ENCODE data around the gene PGR. TPM values are rescaled to one million over a fixed set of nuclear protein-coding genes. Genes with fewer than 3 reads are reported as not detected.

Gene PGR
- total RNA-seq, 1 experiment from 2014 or later: not detected

GRCh38 chr11:101049123-101049522 lies 80.5 kb downstream of the PGR start:
- no peak overlapping the region for H2AFZ ChIP-seq (ENCODE audit: low read length)
- peak; percentile 94 for DNase-seq

GRCh38 chr11:101048479-101048878 lies 81.1 kb downstream of the PGR start:
- intact Hi-C loops (cut with micrococcal nuclease): no loop called here
- TF ChIP-seq CTCF (conservative IDR thresholded peaks at IDR 0.05; ENCODE audit: low read depth, low read length): no peak
- TF ChIP-seq EZH2phosphoT487 (IDR thresholded peaks at IDR 0.05; ENCODE audit: borderline replicate concordance, low read length): no peak
- TF ChIP-seq EZH2 (IDR thresholded peaks at IDR 0.05; ENCODE audit: low read length, unreplicated experiment): no peak
- Histone ChIP-seq H3F3A (ENCODE audit: low read length, unreplicated experiment) (no peaks in the 10 kb centered on the region), H3K9me2 (replicated peaks; ENCODE audit: low read length) (no peaks in the 10 kb centered on the region), H3K27me3 (ENCODE audit: low read length) (peaks cover 31% of the 10 kb centered on the region), H3K9ac (ENCODE audit: low read length) (no peak overlapping the region), H3K4me2 (ENCODE audit: low read length) (no peak overlapping the region), H3K36me3 (ENCODE audit: low read depth, low read length) (no peaks in the 10 kb centered on the region), H3K4me1 (ENCODE audit: insufficient read depth, low read length) (no peaks in the 10 kb centered on the region), H2AFZ (ENCODE audit: low read length) (no peak overlapping the region), H4K20me1 (ENCODE audit: low read length) (no peaks in the 10 kb centered on the region), H3K4me3 (ENCODE audit: low read length) (no peak overlapping the region), H3K27ac (ENCODE audit: low read length) (no peak overlapping the region), H3K79me2 (ENCODE audit: low read length) (no peaks in the 10 kb centered on the region), H3K9me3 (ENCODE audit: low read length) (no peaks in the 10 kb centered on the region)
- no TSS peak for BruUV-seq (replicated peaks)
- CTCF ChIA-PET: no interaction called here
- no peak for ATAC-seq
- POLR2A ChIA-PET (ENCODE audit: unreplicated experiment): no interaction called here
- DNase-seq: peak; percentile 61

More at GRCh38 chr11:101049123-101049522, 80.5 kb downstream of the PGR start:
- Histone ChIP-seq H3K9me2 (replicated peaks; ENCODE audit: low read length) (no peaks in the 10 kb centered on the region), H3K4me1 (ENCODE audit: insufficient read depth, low read length) (no peaks in the 10 kb centered on the region), H3K4me3 (ENCODE audit: low read length) (no peak overlapping the region), H3K4me2 (ENCODE audit: low read length) (no peak overlapping the region), H3K9me3 (ENCODE audit: low read length) (no peaks in the 10 kb centered on the region), H3K79me2 (ENCODE audit: low read length) (no peaks in the 10 kb centered on the region), H3K9ac (ENCODE audit: low read length) (no peak overlapping the region), H3K27ac (ENCODE audit: low read length) (no peak overlapping the region), H3K27me3 (ENCODE audit: low read length) (peaks cover 28% of the 10 kb centered on the region), H3K36me3 (ENCODE audit: low read depth, low read length) (no peaks in the 10 kb centered on the region), H4K20me1 (ENCODE audit: low read length) (no peaks in the 10 kb centered on the region), H3F3A (ENCODE audit: low read length, unreplicated experiment) (no peaks in the 10 kb centered on the region)
- intact Hi-C loops (cut with micrococcal nuclease): no loop called here
- CTCF ChIA-PET: no interaction called here
- BruUV-seq (replicated peaks): no TSS peak
- POLR2A ChIA-PET (ENCODE audit: unreplicated experiment): no interaction called here
- TF ChIP-seq CTCF (conservative IDR thresholded peaks at IDR 0.05; ENCODE audit: low read depth, low read length): peak; percentile 35; the same call in 1 of the 2 replicates
- no peak for TF ChIP-seq EZH2phosphoT487 (IDR thresholded peaks at IDR 0.05; ENCODE audit: borderline replicate concordance, low read length)
- ATAC-seq: peak; percentile 86

GRCh38 chr11:101046947-101047346 lies 82.7 kb downstream of the PGR start:
- no peaks in the 10 kb centered on the region for H3K36me3 ChIP-seq (ENCODE audit: low read depth, low read length)
- TF ChIP-seq CTCF (conservative IDR thresholded peaks at IDR 0.05; ENCODE audit: low read depth, low read length) (no peak), EZH2 (IDR thresholded peaks at IDR 0.05; ENCODE audit: low read length, unreplicated experiment) (no peak), EZH2phosphoT487 (IDR thresholded peaks at IDR 0.05; ENCODE audit: borderline replicate concordance, low read length) (no peak)
- H3K9ac ChIP-seq (ENCODE audit: low read length): no peak overlapping the region
- POLR2A ChIA-PET (ENCODE audit: unreplicated experiment): no interaction called here
- no peaks in the 10 kb centered on the region for H4K20me1 ChIP-seq (ENCODE audit: low read length)
- no peaks in the 10 kb centered on the region for H3F3A ChIP-seq (ENCODE audit: low read length, unreplicated experiment)
- H3K79me2 ChIP-seq (ENCODE audit: low read length): no peaks in the 10 kb centered on the region
- no TSS peak for BruUV-seq (replicated peaks)
- H3K4me2 ChIP-seq (ENCODE audit: low read length): no peak overlapping the region
- H3K27me3 ChIP-seq (ENCODE audit: low read length): peaks cover 32% of the 10 kb centered on the region
- H3K4me3 ChIP-seq (ENCODE audit: low read length): no peak overlapping the region
- intact Hi-C loops (cut with micrococcal nuclease): no loop called here
- ATAC-seq (no peak), DNase-seq (no peak)
- H3K9me2 ChIP-seq (replicated peaks; ENCODE audit: low read length): no peaks in the 10 kb centered on the region
- H3K4me1 ChIP-seq (ENCODE audit: insufficient read depth, low read length): no peaks in the 10 kb centered on the region
- no peak overlapping the region for H3K27ac ChIP-seq (ENCODE audit: low read length)
- H2AFZ ChIP-seq (ENCODE audit: low read length): no peak overlapping the region
- CTCF ChIA-PET: no interaction called here
- H3K9me3 ChIP-seq (ENCODE audit: low read length): no peaks in the 10 kb centered on the region
